Heart left ventricle (tissue), 13 donors: ENCODE measurements around the gene VWC2.

Experiments used
- CTCF ChIP-seq, 12 donors: fragments of 200-600 bp; sonication (generic) in 4 of 12; IDR thresholded peaks; one replicate each; pipeline versions ENCODE4 v1.5.0 to v1.8.0; 2018 to 2022; ENCODE audit warnings: antibody characterized with exemption in 12 of 12, mild to moderate bottlenecking in 5 of 12
- POLR2A ChIP-seq, 2 donors: fragments of 450-650 bp; IDR thresholded peaks; one replicate each; pipeline ENCODE4 v1.6.1; 2017; ENCODE audit warnings: antibody characterized with exemption in 2 of 2, mild to moderate bottlenecking in 2 of 2, moderate library complexity in 2 of 2
- donor health status: ischemic (EF 13 %, LVEDD 7.1; RV severe dilation, severe dysfunction).
- donor health status: DM: no; HTN: yes; CAD: no.
- donor health status: DM: no; HTN: no; CAD: no.
- donor health status: ischemic (EF 25% LVEDD 6.9; RV normal size, moderate dysfunction).
- donor health status: ischemic (EF 25% LVEDD 5.7; RV mildly dilated, moderate dysfunction).
- donor health status: ischemic (EF 35%, LVEDD 5.7; RV mildly dilated, moderate dysfunction).
- donor health status: nonischemic (EF 11% LVEDD 7.7; RV severe dilation, severe dysfunction).
- donor health status: DM: yes; HTN: yes; CAD: no.
- donor health status: PGD.
- donor health status: ischemic (EF 29% LVEDD 5.4; RV normal size, mild dysfunction).
- donor health status: nonischemic (EF 23%, LVEDD 6.1; RV moderate dilation, normal function).

- TF ChIP-seq CTCF (IDR thresholded peaks at IDR 0.05) = no peak
- no peak for TF ChIP-seq POLR2A (IDR thresholded peaks at IDR 0.05)
Measured at GRCh38 chr7:49866910-49867309, 93.5 kb downstream of the VWC2 start.
